Cardiac muscle cell (in vitro differentiated cells and primary cell): ENCODE results near the gene ATXN7. TPM values are rescaled to one million over a fixed set of nuclear protein-coding genes. Genes with fewer than 3 reads are reported as not detected.

Experiments used
- DNase-seq, 2 donors: peaks; one replicate each; pipeline versions ENCODE4 v3.0.0 to v3.0.0-alpha.2; 2010 to 2017; ENCODE audit warnings: low read depth in 1 of 2, low spot score in 1 of 2
- H3K27ac ChIP-seq: fragments of 200-600 bp; sonication (generic); 2 replicates; pipeline ENCODE4 v1.5.1; 2016
- H3K27me3 ChIP-seq: fragments of 200-600 bp; sonication (generic); 2 replicates; pipeline ENCODE4 v1.6.0; 2016; ENCODE audit warnings: control low read depth
- H3K36me3 ChIP-seq: fragments of 200-600 bp; sonication (generic); 2 replicates; pipeline ENCODE4 v1.5.1; 2016; ENCODE audit warnings: control low read depth
- H3K4me1 ChIP-seq: fragments of 200-600 bp; sonication (generic); 2 replicates; pipeline ENCODE4 v1.8.1; 2017; ENCODE audit warnings: low read depth, mild to moderate bottlenecking, mixed run types
- H3K4me3 ChIP-seq: fragments of 200-600 bp; sonication (generic); 2 replicates; pipeline ENCODE4 v1.5.1; 2016; ENCODE audit warnings: mild to moderate bottlenecking
- H3K9me3 ChIP-seq: fragments of 200-600 bp; sonication (generic); 2 replicates; pipeline ENCODE4 v1.5.1; 2017; ENCODE audit warnings: low read depth, mild to moderate bottlenecking, control low read depth
- CTCF ChIP-seq: IDR thresholded peaks from 2 replicates; pipeline ENCODE4 v1.5.1; 2012; ENCODE audit warnings: low read depth, mild to moderate bottlenecking, low read length
- polyA plus RNA-seq: library from polyadenylated mRNA; unstranded; fragments of >200 nt; fragmentation: Nextera tagmentation; extraction: Ambion mirVana; gene quantifications from 2 replicates; pipeline ENCODE4 v1.2.1, GENCODE V29; 2016
- total RNA-seq: library from RNA; depleted of rRNA; stranded (reverse); fragments of >200 nt; gene quantifications from 2 replicates; pipeline ENCODE4 v1.2.3, GENCODE V29; 2016

The ATXN7 gene
- total and polyA plus RNA-seq, 2 experiments from 2014 or later, result 8.2 to 8.3 TPM

- Histone ChIP-seq H3K27me3 (no peaks in the 10 kb centered on the region), H3K9me3 (no peaks in the 10 kb centered on the region), H3K36me3 (peaks cover 66% of the 10 kb centered on the region), H3K27ac (peak overlapping the region; percentile 3), H3K4me3 (no peak overlapping the region), H3K4me1 (no peaks in the 10 kb centered on the region)
- TF ChIP-seq CTCF, result no peak
- DNase-seq, result peak in 1 of 2 donors; percentile 41
These were observed 145.1 kb downstream of the ATXN7 start for GRCh38 chr3:64008487-64009351.

- no peaks in the 10 kb centered on the region for H3K4me1 ChIP-seq
- no peak for TF ChIP-seq CTCF
- H3K9me3 ChIP-seq, result no peaks in the 10 kb centered on the region
- H3K27ac ChIP-seq, result no peak overlapping the region
- no peak overlapping the region for H3K4me3 ChIP-seq
- H3K36me3 ChIP-seq, result peaks cover 74% of the 10 kb centered on the region
- no peak for DNase-seq
- no peaks in the 10 kb centered on the region for H3K27me3 ChIP-seq
These were observed 145.9 kb downstream of the ATXN7 start for GRCh38 chr3:64009528-64009927.

- Histone ChIP-seq H3K4me1 (no peaks in the 10 kb centered on the region), H3K27me3 (no peaks in the 10 kb centered on the region), H3K27ac (no peak overlapping the region), H3K36me3 (peaks cover 81% of the 10 kb centered on the region), H3K9me3 (no peaks in the 10 kb centered on the region), H3K4me3 (no peak overlapping the region)
- DNase-seq, result no peak
- TF ChIP-seq CTCF, result no peak
These were observed 146.5 kb downstream of the ATXN7 start for GRCh38 chr3:64010199-64010598.

GRCh38 chr3:64011685-64012084 lies 148.0 kb downstream of the ATXN7 start:
- H3K4me1 ChIP-seq, result no peaks in the 10 kb centered on the region
- peak overlapping the region; percentile 24 for H3K27ac ChIP-seq

GRCh38 chr3:64016941-64017620 lies 153.4 kb downstream of the ATXN7 start:
- Histone ChIP-seq H3K4me3 (no peak overlapping the region), H3K4me1 (no peaks in the 10 kb centered on the region), H3K27ac (no peak overlapping the region), H3K9me3 (no peaks in the 10 kb centered on the region), H3K27me3 (no peaks in the 10 kb centered on the region), H3K36me3 (peaks cover 88% of the 10 kb centered on the region)
- no peak for DNase-seq
- no peak for TF ChIP-seq CTCF

More at GRCh38 chr3:64011685-64012084, 148.0 kb downstream of the ATXN7 start:
- Histone ChIP-seq H3K4me3 (no peak overlapping the region), H3K36me3 (peaks cover 86% of the 10 kb centered on the region), H3K27me3 (no peaks in the 10 kb centered on the region), H3K9me3 (no peaks in the 10 kb centered on the region)
- peak in 1 of 2 donors; percentile 68 for DNase-seq
- TF ChIP-seq CTCF, result no peak
